AG04449 (cell line): ENCODE results near the gene HBS1L.

Experiments
- CTCF ChIA-PET: fragments of 350-600 bp; formaldehyde crosslinking; extraction: SDS; loops from one replicate; lab custom pipeline; 2021; ENCODE audit warnings: antibody characterized with exemption; lab: Yijun Ruan, JAX
- POLR2A ChIA-PET: fragments of 400-600, 350-600 bp; formaldehyde crosslinking; extraction: SDS; loops from one replicate; lab custom pipeline; 2020; ENCODE audit warnings: antibody characterized with exemption, inconsistent platforms; lab: Yijun Ruan, JAX
- DNase-seq: peaks from one replicate; pipeline ENCODE4 v3.0.0-alpha.2; 2010; ENCODE audit warnings: low read depth, low spot score
- H3K4me3 ChIP-seq: 2 replicates; pipeline ENCODE4 v1.5.1; 2011; ENCODE audit warnings: low read depth, mild to moderate bottlenecking, control low read depth, low read length
- CTCF ChIP-seq: IDR thresholded peaks from one replicate; pipeline ENCODE4 v1.5.1; 2011; ENCODE audit warnings: mild to moderate bottlenecking, moderate library complexity, low read length, control low read depth, inconsistent platforms; ENCODE audit not compliant: insufficient read depth; ENCODE audit errors: missing control alignments

The HBS1L gene

DNA sequence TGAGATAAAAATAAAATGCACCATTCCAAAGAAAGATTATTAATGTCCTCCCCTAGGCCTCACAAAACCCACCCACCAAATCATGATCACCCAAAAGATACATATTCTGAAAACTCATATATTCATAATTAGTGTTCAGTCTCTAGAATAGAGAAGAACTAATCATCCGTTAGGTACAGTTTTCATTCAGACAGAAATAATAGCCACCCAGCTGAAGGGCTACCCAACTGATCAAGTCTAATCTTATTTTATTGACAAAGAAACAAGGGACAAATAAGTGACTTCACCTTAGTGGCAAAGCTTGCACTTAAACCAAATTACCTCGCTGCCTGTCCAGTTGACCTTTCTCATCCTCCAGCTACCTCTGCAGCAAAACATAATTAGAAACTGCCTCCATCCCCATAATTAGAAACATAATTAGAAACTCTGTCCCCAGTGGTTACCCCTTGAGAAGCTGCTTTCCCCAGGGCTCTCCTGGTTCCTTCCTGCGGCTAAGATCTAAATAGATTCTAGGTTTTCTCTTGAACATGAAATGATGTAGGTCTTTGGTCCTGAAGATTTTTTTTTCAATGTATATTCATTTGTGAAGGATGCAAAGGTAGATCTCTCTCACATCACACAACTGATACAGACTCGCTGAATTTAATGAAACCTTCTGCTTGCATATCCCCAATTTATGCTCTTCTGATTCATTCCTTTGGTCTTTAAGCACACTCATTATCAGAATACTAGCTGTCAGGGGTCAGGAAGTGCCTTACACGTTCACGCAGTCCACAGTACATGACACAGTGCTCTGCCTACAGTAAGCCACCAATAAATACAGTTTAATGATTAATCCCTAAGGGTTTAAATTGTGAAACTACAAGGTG is 46.3 kb downstream of the HBS1L start:
- no peak overlapping the region for H3K4me3 ChIP-seq
- TF ChIP-seq CTCF = no peak
- ChIA-PET CTCF (interaction anchor here (0.9 to 2.3 kb wide), 3 partner anchors 10 to 852 kb away, joined by 3 to 13 read pairs (median 4); no protein-coding TSS in a partner anchor), POLR2A (interaction anchor here (0.7 kb wide), 1 partner anchor 163 kb away, joined by 4 read pairs; no protein-coding TSS in a partner anchor)
- no peak for DNase-seq

GRCh38 chr6:135006386-135006914 is 48.2 kb downstream of the HBS1L start:
- TF ChIP-seq CTCF = no peak
- POLR2A ChIA-PET = no interaction called here
- no peak overlapping the region for H3K4me3 ChIP-seq
- CTCF ChIA-PET = no interaction called here
- DNase-seq = no peak

DNA sequence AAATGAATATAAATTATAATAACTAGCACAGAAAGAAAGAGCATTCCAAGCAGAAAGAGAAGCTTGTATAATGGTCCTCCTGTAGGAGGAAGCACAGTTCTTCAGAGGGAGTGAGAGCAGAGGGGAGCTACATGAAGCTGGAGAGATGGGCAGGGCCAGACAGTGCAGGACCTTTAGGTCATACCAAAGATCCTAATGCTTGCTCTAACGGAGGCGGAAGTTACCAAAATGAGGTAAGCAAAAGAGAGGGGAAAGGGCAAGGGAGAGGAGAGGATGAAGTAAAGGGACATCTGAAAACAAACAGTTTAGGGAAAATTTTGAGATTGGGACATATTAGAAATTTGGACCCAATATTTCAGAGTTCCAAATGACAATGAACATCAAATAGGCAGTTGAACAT is 50.2 kb downstream of the HBS1L start:
- no peak overlapping the region for H3K4me3 ChIP-seq
- no peak for TF ChIP-seq CTCF
- ChIA-PET CTCF (interaction anchor here (0.9 to 1.5 kb wide), 10 partner anchors 8 to 893 kb away, joined by 3 to 5 read pairs (median 4); no protein-coding TSS in a partner anchor), POLR2A (no interaction called here)
- no peak for DNase-seq

- no peak for TF ChIP-seq CTCF
- ChIA-PET POLR2A (no interaction called here), CTCF (interaction anchor here (0.6 to 3.1 kb wide), 21 partner anchors 8 to 894 kb away, joined by 3 to 13 read pairs (median 3); no protein-coding TSS in a partner anchor)
- DNase-seq = no peak
- no peak overlapping the region for H3K4me3 ChIP-seq
These were observed 51.5 kb downstream of the HBS1L start for GRCh38 chr6:135002974-135003703.

- TF ChIP-seq CTCF = peak; percentile 38
- no peak for DNase-seq
- POLR2A ChIA-PET = interaction anchor here (0.5 kb wide), 1 partner anchor 279 kb away, joined by 3 read pairs; no protein-coding TSS in a partner anchor
- CTCF ChIA-PET = interaction anchor here (0.6 to 3.1 kb wide), 17 partner anchors 8 to 893 kb away, joined by 3 to 13 read pairs (median 3); no protein-coding TSS in a partner anchor
- H3K4me3 ChIP-seq = no peak overlapping the region
These were observed 52.3 kb downstream of the HBS1L start for GRCh38 chr6:135002229-135002844.
